HL-60 (cell line): ENCODE data around the gene GPHN.
"Not testable (repeated sequence)": the region's sequence is repeated elsewhere in the genome, so short reads cannot be mapped to it uniquely, and the experiment has no call there.

ENCODE experiments used
- DNase-seq, 2 experiments: peaks; one replicate each; pipeline ENCODE4 v3.0.0-alpha.2; 2010 to 2020; ENCODE audit warnings: low read depth in 1 of 2, low spot score in 1 of 2
- H3K27ac ChIP-seq: fragments of 250-450 bp; sonication (Bioruptor Pico); replicated peaks from 2 replicates; pipeline ENCODE4 v1.5.1; 2020; ENCODE audit warnings: mild to moderate bottlenecking, moderate library complexity
- H3K27me3 ChIP-seq: fragments of 250-450 bp; sonication (Bioruptor Pico); 2 replicates; pipeline ENCODE4 v1.5.1; 2021; ENCODE audit warnings: mild to moderate bottlenecking, moderate library complexity; ENCODE audit not compliant: insufficient read depth, poor library complexity, severe bottlenecking
- H3K4me3 ChIP-seq: replicated peaks from 2 replicates; pipeline ENCODE4 v1.5.1; 2011; ENCODE audit warnings: mild to moderate bottlenecking, control low read depth, low read length; ENCODE audit not compliant: insufficient read depth
- GABPA ChIP-seq: IDR thresholded peaks from 2 replicates; pipeline ENCODE4 v1.6.1; 2012; ENCODE audit warnings: low read depth
- POLR2AphosphoS5 ChIP-seq: IDR thresholded peaks from 2 replicates; pipeline ENCODE4 v1.6.1; 2012; ENCODE audit warnings: low read depth
- SPI1 ChIP-seq: IDR thresholded peaks from 2 replicates; pipeline ENCODE4 v1.6.1; 2012; ENCODE audit warnings: low read depth, mild to moderate bottlenecking, borderline replicate concordance
- TF ChIP-seq, protein P1 (sequence below): IDR thresholded peaks from one replicate; pipeline ENCODE4 v1.5.1; 2011; ENCODE audit warnings: low read length, control low read depth, inconsistent platforms; ENCODE audit not compliant: insufficient read depth
- TF ChIP-seq, protein P2 (sequence below): IDR thresholded peaks from 2 replicates; pipeline ENCODE4 v1.6.1; 2012; ENCODE audit warnings: low read depth; ENCODE audit not compliant: insufficient replicate concordance

The GPHN gene

DNA sequence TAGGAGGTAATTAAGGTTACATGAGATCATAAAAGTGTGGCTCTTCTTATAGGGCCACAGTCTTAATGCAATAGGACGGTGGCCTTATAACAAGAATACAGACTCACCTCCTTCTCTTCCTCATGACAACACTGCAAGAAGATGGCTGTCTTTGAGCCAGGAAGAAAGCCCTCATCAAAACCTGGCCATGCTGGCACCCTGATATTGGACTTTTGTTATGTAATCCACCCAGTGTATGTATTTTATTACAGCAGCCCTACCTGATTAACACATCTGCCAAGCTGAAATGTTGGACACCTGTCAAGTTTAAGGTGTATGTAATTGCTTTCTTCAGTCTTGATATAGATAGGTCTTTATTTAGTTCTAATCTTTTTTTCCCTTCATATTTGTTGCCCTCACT is 217.0 kb downstream of the GPHN start:
- TF ChIP-seq, protein P1, sequence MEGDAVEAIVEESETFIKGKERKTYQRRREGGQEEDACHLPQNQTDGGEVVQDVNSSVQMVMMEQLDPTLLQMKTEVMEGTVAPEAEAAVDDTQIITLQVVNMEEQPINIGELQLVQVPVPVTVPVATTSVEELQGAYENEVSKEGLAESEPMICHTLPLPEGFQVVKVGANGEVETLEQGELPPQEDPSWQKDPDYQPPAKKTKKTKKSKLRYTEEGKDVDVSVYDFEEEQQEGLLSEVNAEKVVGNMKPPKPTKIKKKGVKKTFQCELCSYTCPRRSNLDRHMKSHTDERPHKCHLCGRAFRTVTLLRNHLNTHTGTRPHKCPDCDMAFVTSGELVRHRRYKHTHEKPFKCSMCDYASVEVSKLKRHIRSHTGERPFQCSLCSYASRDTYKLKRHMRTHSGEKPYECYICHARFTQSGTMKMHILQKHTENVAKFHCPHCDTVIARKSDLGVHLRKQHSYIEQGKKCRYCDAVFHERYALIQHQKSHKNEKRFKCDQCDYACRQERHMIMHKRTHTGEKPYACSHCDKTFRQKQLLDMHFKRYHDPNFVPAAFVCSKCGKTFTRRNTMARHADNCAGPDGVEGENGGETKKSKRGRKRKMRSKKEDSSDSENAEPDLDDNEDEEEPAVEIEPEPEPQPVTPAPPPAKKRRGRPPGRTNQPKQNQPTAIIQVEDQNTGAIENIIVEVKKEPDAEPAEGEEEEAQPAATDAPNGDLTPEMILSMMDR, result no peak
- no peak for DNase-seq
- no peaks in the 10 kb centered on the region for H3K27me3 ChIP-seq
- H3K27ac ChIP-seq, result no peak overlapping the region
- no peak overlapping the region for H3K4me3 ChIP-seq

DNA sequence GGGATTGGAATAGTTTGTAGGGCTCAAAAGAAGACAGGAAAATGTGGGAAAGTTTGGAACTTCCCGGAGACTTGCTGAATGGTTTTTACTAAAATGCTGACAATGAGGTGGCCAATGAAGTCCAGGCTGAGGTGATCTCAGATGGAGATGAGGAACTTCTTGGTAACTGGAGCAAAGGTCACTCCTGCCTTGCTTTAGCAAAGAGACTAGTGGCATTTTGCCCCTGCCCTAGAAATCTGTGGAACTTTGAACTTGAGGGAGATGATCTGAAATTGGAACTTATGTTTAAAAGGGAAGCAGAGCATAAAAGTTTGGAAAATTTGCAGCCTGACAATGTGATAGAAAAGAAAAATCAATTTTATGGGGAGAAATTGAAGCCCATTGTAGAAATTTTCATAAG is 223.4 kb downstream of the GPHN start:
- not testable (repeated sequence) for H3K27me3 ChIP-seq, H3K27ac ChIP-seq, H3K4me3 ChIP-seq, DNase-seq

DNA sequence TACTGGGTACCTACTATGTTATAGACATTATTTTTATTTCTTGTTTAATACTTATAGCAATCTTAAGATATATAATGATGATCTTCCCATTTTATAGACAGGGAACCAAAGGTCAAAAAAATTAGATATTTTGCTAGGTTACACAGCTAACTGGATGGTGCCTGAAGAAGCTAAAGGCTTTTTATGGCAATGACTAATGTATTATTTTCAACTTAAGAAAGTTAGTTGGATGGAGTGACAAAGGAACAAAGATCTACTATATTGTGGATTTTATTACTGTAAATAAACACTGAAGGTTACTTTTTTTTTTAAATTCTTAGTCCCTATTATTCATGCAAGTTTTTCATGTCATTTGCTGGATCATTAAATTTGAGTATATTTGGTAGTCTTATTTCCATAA is 227.9 kb downstream of the GPHN start:
- Histone ChIP-seq H3K4me3 (no peak overlapping the region), H3K27me3 (no peaks in the 10 kb centered on the region), H3K27ac (no peak overlapping the region)
- DNase-seq, result no peak
- TF ChIP-seq POLR2AphosphoS5 (no peak), SPI1 (no peak), GABPA (no peak)
- TF ChIP-seq, protein P1, result no peak
- TF ChIP-seq, protein P2, sequence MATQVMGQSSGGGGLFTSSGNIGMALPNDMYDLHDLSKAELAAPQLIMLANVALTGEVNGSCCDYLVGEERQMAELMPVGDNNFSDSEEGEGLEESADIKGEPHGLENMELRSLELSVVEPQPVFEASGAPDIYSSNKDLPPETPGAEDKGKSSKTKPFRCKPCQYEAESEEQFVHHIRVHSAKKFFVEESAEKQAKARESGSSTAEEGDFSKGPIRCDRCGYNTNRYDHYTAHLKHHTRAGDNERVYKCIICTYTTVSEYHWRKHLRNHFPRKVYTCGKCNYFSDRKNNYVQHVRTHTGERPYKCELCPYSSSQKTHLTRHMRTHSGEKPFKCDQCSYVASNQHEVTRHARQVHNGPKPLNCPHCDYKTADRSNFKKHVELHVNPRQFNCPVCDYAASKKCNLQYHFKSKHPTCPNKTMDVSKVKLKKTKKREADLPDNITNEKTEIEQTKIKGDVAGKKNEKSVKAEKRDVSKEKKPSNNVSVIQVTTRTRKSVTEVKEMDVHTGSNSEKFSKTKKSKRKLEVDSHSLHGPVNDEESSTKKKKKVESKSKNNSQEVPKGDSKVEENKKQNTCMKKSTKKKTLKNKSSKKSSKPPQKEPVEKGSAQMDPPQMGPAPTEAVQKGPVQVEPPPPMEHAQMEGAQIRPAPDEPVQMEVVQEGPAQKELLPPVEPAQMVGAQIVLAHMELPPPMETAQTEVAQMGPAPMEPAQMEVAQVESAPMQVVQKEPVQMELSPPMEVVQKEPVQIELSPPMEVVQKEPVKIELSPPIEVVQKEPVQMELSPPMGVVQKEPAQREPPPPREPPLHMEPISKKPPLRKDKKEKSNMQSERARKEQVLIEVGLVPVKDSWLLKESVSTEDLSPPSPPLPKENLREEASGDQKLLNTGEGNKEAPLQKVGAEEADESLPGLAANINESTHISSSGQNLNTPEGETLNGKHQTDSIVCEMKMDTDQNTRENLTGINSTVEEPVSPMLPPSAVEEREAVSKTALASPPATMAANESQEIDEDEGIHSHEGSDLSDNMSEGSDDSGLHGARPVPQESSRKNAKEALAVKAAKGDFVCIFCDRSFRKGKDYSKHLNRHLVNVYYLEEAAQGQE, result no peak

DNA sequence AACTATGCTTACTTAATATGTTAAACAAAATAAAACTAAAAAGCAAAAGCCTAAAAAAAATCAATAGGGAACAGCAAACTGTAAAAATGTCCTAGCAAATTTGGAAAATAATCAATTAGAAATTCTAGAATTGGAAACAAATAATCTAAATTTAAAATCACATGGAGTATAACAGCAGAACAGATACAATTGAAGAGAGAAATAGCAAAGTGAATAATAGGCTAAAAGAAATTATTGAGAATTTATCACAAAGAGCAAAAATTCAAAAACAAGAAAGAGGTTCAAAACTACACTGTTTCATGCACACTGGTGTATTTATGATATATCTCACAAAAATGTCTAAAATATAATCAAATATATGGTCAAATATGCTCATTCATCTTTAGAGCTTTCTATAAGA is 231.9 kb downstream of the GPHN start:
- no peak overlapping the region for H3K27ac ChIP-seq
- DNase-seq, result no peak
- no peak overlapping the region for H3K4me3 ChIP-seq
- no peaks in the 10 kb centered on the region for H3K27me3 ChIP-seq
- TF ChIP-seq, protein P1, result no peak
- TF ChIP-seq SPI1 (no peak), POLR2AphosphoS5 (no peak), GABPA (no peak)
- TF ChIP-seq, protein P2, result no peak
